CD4-positive, alpha-beta T cell (primary cell): ENCODE results near the gene BABAM2. TPM values are rescaled to one million over a fixed set of nuclear protein-coding genes. Genes with fewer than 3 reads are reported as not detected.

Source experiments
- ATAC-seq: fragments of 200-7000 bp; cut with Tn5 transposase; one replicate; pipeline ENCODE4 v1.10.0; 2022; ENCODE audit warnings: mild to moderate bottlenecking; ENCODE audit not compliant: poor library complexity
- CTCF ChIA-PET: fragments of 350-600 bp; sonication (Branson Sonifier 250); formaldehyde crosslinking; loops from one replicate; lab custom pipeline; 2021; ENCODE audit warnings: antibody characterized with exemption, inconsistent platforms; lab: Charles Lee
- POLR2A ChIA-PET: fragments of 350-600 bp; sonication (Branson Sonifier 250); formaldehyde crosslinking; loops from one replicate; lab custom pipeline; 2021; ENCODE audit warnings: antibody characterized with exemption, inconsistent platforms; lab: Charles Lee
- DNase-seq, 14 experiments: peaks; one replicate each; pipeline ENCODE4 v3.0.0-alpha.2; 2013 to 2020; ENCODE audit warnings: mixed read lengths in 2 of 14
- H3K27ac ChIP-seq, 2 donors: one replicate each; pipeline versions ENCODE4 v1.5.1 to v1.7.0; 2013; ENCODE audit warnings: low read length in 2 of 2, low read depth in 1 of 2, mild to moderate bottlenecking in 1 of 2
- H3K27me3 ChIP-seq, 2 experiments: 1 replicate in 1 of 2; 2 replicates in 1 of 2; pipeline versions ENCODE4 v1.6.1 to v1.7.0; 2013; ENCODE audit warnings: low read length in 2 of 2, control low read depth in 1 of 2, mild to moderate bottlenecking in 1 of 2, moderate library complexity in 1 of 2; ENCODE audit not compliant: insufficient read depth in 2 of 2, control insufficient read depth in 1 of 2
- H3K36me3 ChIP-seq: one replicate; pipeline ENCODE4 v1.6.1; 2013; ENCODE audit warnings: low read length, control low read depth; ENCODE audit not compliant: insufficient read depth
- H3K4me1 ChIP-seq: one replicate; pipeline ENCODE4 v1.6.1; 2013; ENCODE audit warnings: low read length, control low read depth; ENCODE audit not compliant: insufficient read depth
- H3K4me3 ChIP-seq: one replicate; pipeline ENCODE4 v1.5.1; 2013; ENCODE audit warnings: mild to moderate bottlenecking, low read length, moderate library complexity
- H3K9me3 ChIP-seq, 2 experiments: 1 replicate in 1 of 2; 2 replicates in 1 of 2; pipeline versions ENCODE4 v1.6.1 to v1.7.0; 2013; ENCODE audit warnings: low read length in 2 of 2, mild to moderate bottlenecking in 2 of 2, control low read depth in 1 of 2, moderate library complexity in 1 of 2; ENCODE audit not compliant: control insufficient read depth in 1 of 2, insufficient read depth in 1 of 2
- H3K27ac Mint-ChIP-seq: one replicate; pipeline ENCODE4 v1.8.0; 2020; ENCODE audit warnings: mixed read lengths
- H3K27me3 Mint-ChIP-seq: one replicate; pipeline ENCODE4 v1.8.0; 2021; ENCODE audit warnings: mixed read lengths
- H3K36me3 Mint-ChIP-seq: one replicate; pipeline ENCODE4 v1.8.0; 2021; ENCODE audit warnings: low read depth, mixed read lengths
- H3K4me1 Mint-ChIP-seq: one replicate; pipeline ENCODE4 v1.8.0; 2021; ENCODE audit warnings: low read depth, mixed read lengths
- H3K4me3 Mint-ChIP-seq: one replicate; pipeline ENCODE4 v1.8.0; 2020; ENCODE audit warnings: mild to moderate bottlenecking, mixed read lengths
- H3K9me3 Mint-ChIP-seq: one replicate; pipeline ENCODE4 v1.8.0; 2020; ENCODE audit warnings: mixed read lengths
- CTCF ChIP-seq: fragments of 200-600 bp; IDR thresholded peaks from one replicate; pipeline ENCODE4 v1.8.0; 2022; ENCODE audit warnings: antibody characterized with exemption, mild to moderate bottlenecking
- intact Hi-C, 2 experiments: fragments of 100-400 bp; cut with DNase I in 1 of 2; cut with micrococcal nuclease in 1 of 2; formaldehyde crosslinking; loops; one replicate each; pipeline versions ENCODE4 v1.15.1 to v1.9.0; 2023 to 2025; cut with DNase I, micrococcal nuclease
- total RNA-seq, 174 experiments: library from RNA in 2 of 174; stranded (reverse) in 2 of 174; gene quantifications; one replicate each; pipeline ENCODE4 v1.2.3 and lab custom pipeline; 2021 to 2026

BABAM2 gene
- total RNA-seq, 2 experiments from 2014 or later: 29.2 to 32.8 TPM

- H3K4me3 Mint-ChIP-seq: no peak overlapping the region
- Histone ChIP-seq H3K4me1 (no peaks in the 10 kb centered on the region), H3K36me3 (peaks cover 4% of the 10 kb centered on the region), H3K9me3 (no peaks in the 10 kb centered on the region), H3K4me3 (no peak overlapping the region), H3K27ac (no peak overlapping the region), H3K27me3 (no peaks in the 10 kb centered on the region)
- no peak overlapping the region for H3K27ac Mint-ChIP-seq
- H3K27me3 Mint-ChIP-seq: no peaks in the 10 kb centered on the region
- no peak for ATAC-seq
- H3K36me3 Mint-ChIP-seq: peaks cover 33% of the 10 kb centered on the region
- no peak for TF ChIP-seq CTCF
- no peaks in the 10 kb centered on the region for H3K9me3 Mint-ChIP-seq
- intact Hi-C loops: no loop called here
- ChIA-PET CTCF (no interaction called here), POLR2A (no interaction called here)
- DNase-seq: no peak
- no peaks in the 10 kb centered on the region for H3K4me1 Mint-ChIP-seq
These were observed 237.9 kb downstream of the BABAM2 start for GRCh38 chr2:28128281-28128950.

DNA sequence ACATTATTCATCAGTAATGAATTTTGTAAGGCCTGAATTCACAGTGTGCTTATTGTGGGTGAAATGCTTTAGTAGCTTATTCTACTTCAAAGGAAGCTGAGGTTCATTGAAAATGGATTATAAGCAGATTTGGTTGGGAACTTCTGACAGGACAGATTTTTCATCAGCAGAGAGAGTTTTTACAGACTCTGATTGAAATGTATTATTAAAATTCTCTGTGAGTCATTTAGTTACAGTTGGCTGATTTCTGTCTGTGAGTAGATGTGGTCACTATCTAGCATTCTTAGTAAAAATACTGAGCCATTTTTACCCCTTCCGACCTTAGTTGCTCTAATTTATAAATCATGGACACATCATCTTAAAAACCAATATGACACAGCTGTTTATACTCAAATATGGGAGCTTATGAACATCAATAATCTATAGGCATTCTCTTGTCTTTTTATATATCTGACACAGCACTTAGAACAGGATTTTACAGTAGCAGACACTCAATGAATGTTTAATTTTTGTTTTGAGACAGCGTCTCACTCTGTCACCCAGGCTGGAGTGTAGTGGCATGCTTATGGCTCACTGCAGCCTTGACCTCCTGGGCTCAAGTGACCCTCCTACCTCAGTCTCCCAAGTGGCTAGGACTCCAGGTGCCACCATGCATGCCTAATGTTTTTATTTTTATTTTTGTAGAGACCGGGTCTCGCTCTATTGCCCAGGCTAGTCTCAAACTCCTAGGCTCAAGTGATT, 239.6 kb downstream of the BABAM2 start:
- Mint-ChIP-seq H3K4me1 (peaks cover 10% of the 10 kb centered on the region), H3K27ac (no peak overlapping the region), H3K27me3 (no peaks in the 10 kb centered on the region), H3K9me3 (no peaks in the 10 kb centered on the region), H3K4me3 (no peak overlapping the region), H3K36me3 (peaks cover 33% of the 10 kb centered on the region)
- no peak for TF ChIP-seq CTCF
- H3K4me3 ChIP-seq: no peak overlapping the region
- intact Hi-C loops: no loop called here
- H3K9me3 ChIP-seq: no peaks in the 10 kb centered on the region
- no peak overlapping the region for H3K27ac ChIP-seq
- ATAC-seq (no peak), DNase-seq (no peak)
- CTCF ChIA-PET: no interaction called here
- peaks cover 4% of the 10 kb centered on the region for H3K36me3 ChIP-seq
- H3K4me1 ChIP-seq: peaks cover 6% of the 10 kb centered on the region
- no peaks in the 10 kb centered on the region for H3K27me3 ChIP-seq
- POLR2A ChIA-PET: no interaction called here

DNA sequence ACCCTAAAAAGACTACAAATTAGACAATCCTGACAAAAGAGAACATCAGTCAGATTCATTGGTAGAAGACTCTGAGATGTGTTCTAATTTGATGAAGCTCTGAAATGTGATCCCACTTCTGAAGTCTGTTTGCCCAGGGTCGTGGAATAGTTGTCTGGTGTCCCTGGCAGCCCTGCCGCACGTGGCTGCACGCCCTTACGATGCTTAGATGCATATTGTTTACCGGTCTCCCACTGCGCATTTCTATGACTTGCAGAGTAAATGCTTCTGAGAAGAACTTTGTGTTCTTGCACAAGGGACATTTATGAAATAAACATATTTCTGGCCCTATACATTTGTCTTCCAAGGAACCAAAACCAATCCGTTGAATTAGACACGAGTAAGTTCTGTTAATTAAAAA, 243.2 kb downstream of the BABAM2 start:
- Mint-ChIP-seq H3K27ac (no peak overlapping the region), H3K9me3 (no peaks in the 10 kb centered on the region), H3K36me3 (peaks cover 32% of the 10 kb centered on the region), H3K4me1 (peaks cover 16% of the 10 kb centered on the region), H3K27me3 (no peaks in the 10 kb centered on the region), H3K4me3 (no peak overlapping the region)
- ATAC-seq (no peak), DNase-seq (no peak)
- TF ChIP-seq CTCF: no peak
- ChIA-PET CTCF (no interaction called here), POLR2A (no interaction called here)
- Histone ChIP-seq H3K4me1 (peaks cover 17% of the 10 kb centered on the region), H3K27me3 (no peaks in the 10 kb centered on the region), H3K9me3 (no peaks in the 10 kb centered on the region), H3K36me3 (peaks cover 4% of the 10 kb centered on the region), H3K27ac (no peak overlapping the region), H3K4me3 (no peak overlapping the region)
- intact Hi-C loops: no loop called here
